ENCODE data around the gene GRK2. TPM values are rescaled to one million over a fixed set of nuclear protein-coding genes. Genes with fewer than 3 reads are reported as not detected.

The GRK2 gene
- total and polyA plus RNA-seq, 8 donors: 55.2 to 118 (median 59.4) TPM

- Histone ChIP-seq H3K36me3 (no peaks in the 10 kb centered on the region), H3K4me3 (no peak overlapping the region), H3K9me3 (no peaks in the 10 kb centered on the region), H3K4me1 (no peaks in the 10 kb centered on the region), H3K27ac (no peak overlapping the region), H3K27me3 (no peaks in the 10 kb centered on the region)
- DNase-seq: no peak
- no peak for ATAC-seq
- intact Hi-C loops (cut with DNase I): no loop called here
- TF ChIP-seq, protein P1, sequence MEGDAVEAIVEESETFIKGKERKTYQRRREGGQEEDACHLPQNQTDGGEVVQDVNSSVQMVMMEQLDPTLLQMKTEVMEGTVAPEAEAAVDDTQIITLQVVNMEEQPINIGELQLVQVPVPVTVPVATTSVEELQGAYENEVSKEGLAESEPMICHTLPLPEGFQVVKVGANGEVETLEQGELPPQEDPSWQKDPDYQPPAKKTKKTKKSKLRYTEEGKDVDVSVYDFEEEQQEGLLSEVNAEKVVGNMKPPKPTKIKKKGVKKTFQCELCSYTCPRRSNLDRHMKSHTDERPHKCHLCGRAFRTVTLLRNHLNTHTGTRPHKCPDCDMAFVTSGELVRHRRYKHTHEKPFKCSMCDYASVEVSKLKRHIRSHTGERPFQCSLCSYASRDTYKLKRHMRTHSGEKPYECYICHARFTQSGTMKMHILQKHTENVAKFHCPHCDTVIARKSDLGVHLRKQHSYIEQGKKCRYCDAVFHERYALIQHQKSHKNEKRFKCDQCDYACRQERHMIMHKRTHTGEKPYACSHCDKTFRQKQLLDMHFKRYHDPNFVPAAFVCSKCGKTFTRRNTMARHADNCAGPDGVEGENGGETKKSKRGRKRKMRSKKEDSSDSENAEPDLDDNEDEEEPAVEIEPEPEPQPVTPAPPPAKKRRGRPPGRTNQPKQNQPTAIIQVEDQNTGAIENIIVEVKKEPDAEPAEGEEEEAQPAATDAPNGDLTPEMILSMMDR (IDR thresholded peaks at IDR 0.05): no peak
Measured at GRCh38 chr11:67332081-67332691, 65.9 kb downstream of the GRK2 start.

Other genes starting within 250 kb of the GRK2 start
- gene SYT12, start 243.3 kb upstream of the GRK2 start, total RNA-seq: under 1 TPM in 1 of 2 donors, not detected in 1; 0.61 TPM
- gene SYT12, start 243.3 kb upstream of the GRK2 start, polyA plus RNA-seq (ENCODE audit: insufficient read length in 6 of 6): under 1 TPM; 0.06 to 0.50 (median 0.10) TPM
- 10 to 100 TPM; 17.8 to 37.6 TPM for gene RHOD, start 209.6 kb upstream of the GRK2 start, total RNA-seq
- 10 to 100 TPM in 2 of 6 donors, 1 to 10 TPM in 4; 9.1 to 14.8 (median 9.7) TPM for gene RHOD, start 209.6 kb upstream of the GRK2 start, polyA plus RNA-seq (ENCODE audit: insufficient read length in 6 of 6)
- gene KDM2A, start 147.2 kb upstream of the GRK2 start, total RNA-seq: 10 to 100 TPM; 71.0 to 85.4 TPM
- 10 to 100 TPM; 76.6 to 87.0 (median 80.3) TPM for gene KDM2A, start 147.2 kb upstream of the GRK2 start, polyA plus RNA-seq (ENCODE audit: insufficient read length in 6 of 6)
- gene ANKRD13D, start 22.8 kb downstream of the GRK2 start, total RNA-seq: 10 to 100 TPM; 48.0 to 81.2 TPM
- 10 to 100 TPM; 34.5 to 61.0 (median 49.6) TPM for gene ANKRD13D, start 22.8 kb downstream of the GRK2 start, polyA plus RNA-seq (ENCODE audit: insufficient read length in 6 of 6)
- gene SSH3, start 37.1 kb downstream of the GRK2 start, total RNA-seq: 10 to 100 TPM; 28.7 to 44.9 TPM
- 10 to 100 TPM; 23.0 to 34.5 (median 28.3) TPM for gene SSH3, start 37.1 kb downstream of the GRK2 start, polyA plus RNA-seq (ENCODE audit: insufficient read length in 6 of 6)
- gene POLD4, start 87.1 kb downstream of the GRK2 start, total RNA-seq: 10 to 100 TPM; 67.7 to 77.3 TPM
- 10 to 100 TPM; 26.7 to 35.1 (median 32.5) TPM for gene POLD4, start 87.1 kb downstream of the GRK2 start, polyA plus RNA-seq (ENCODE audit: insufficient read length in 6 of 6)
- 1 to 10 TPM; 7.3 to 9.2 TPM for gene CLCF1, start 107.1 kb downstream of the GRK2 start, total RNA-seq
- gene CLCF1, start 107.1 kb downstream of the GRK2 start, polyA plus RNA-seq (ENCODE audit: insufficient read length in 6 of 6): 10 to 100 TPM; 10.9 to 15.3 (median 12.3) TPM
- 10 to 100 TPM; 18.4 to 21.5 TPM for gene RAD9A, start 125.5 kb downstream of the GRK2 start, total RNA-seq
- gene RAD9A, start 125.5 kb downstream of the GRK2 start, polyA plus RNA-seq (ENCODE audit: insufficient read length in 6 of 6): 10 to 100 TPM; 22.9 to 31.3 (median 24.5) TPM
- 100 to 1,000 TPM; 138 to 173 TPM for gene PPP1CA, start 135.4 kb downstream of the GRK2 start, total RNA-seq
- gene PPP1CA, start 135.4 kb downstream of the GRK2 start, polyA plus RNA-seq (ENCODE audit: insufficient read length in 6 of 6): 100 to 1,000 TPM; 108 to 144 (median 139) TPM
- 10 to 100 TPM in 1 of 2 donors, 1 to 10 TPM in 1; 8.0 to 15.5 TPM for gene TBC1D10C, start 137.6 kb downstream of the GRK2 start, total RNA-seq
- 1 to 10 TPM; 4.2 to 6.5 (median 5.1) TPM for gene TBC1D10C, start 137.6 kb downstream of the GRK2 start, polyA plus RNA-seq (ENCODE audit: insufficient read length in 6 of 6)
- 1 to 10 TPM in 1 of 2 donors, under 1 TPM in 1; 0.71 to 1.2 TPM for gene CARNS1, start 149.2 kb downstream of the GRK2 start, total RNA-seq
- gene CARNS1, start 149.2 kb downstream of the GRK2 start, polyA plus RNA-seq (ENCODE audit: insufficient read length in 6 of 6): 1 to 10 TPM; 2.9 to 5.6 (median 4.1) TPM
- gene RPS6KB2, start 162.0 kb downstream of the GRK2 start, total RNA-seq: 10 to 100 TPM; 37.7 to 44.1 TPM
- 10 to 100 TPM; 39.6 to 47.0 (median 42.0) TPM for gene RPS6KB2, start 162.0 kb downstream of the GRK2 start, polyA plus RNA-seq (ENCODE audit: insufficient read length in 6 of 6)
- 10 to 100 TPM in 1 of 2 donors, 1 to 10 TPM in 1; 5.4 to 12.5 TPM for gene PTPRCAP, start 171.2 kb downstream of the GRK2 start, total RNA-seq
- 1 to 10 TPM; 1.6 to 3.0 (median 2.2) TPM for gene PTPRCAP, start 171.2 kb downstream of the GRK2 start, polyA plus RNA-seq (ENCODE audit: insufficient read length in 6 of 6)
- gene CORO1B, start 177.0 kb downstream of the GRK2 start, total RNA-seq: 100 to 1,000 TPM; 111 to 119 TPM
- 10 to 100 TPM; 43.5 to 61.1 (median 50.4) TPM for gene CORO1B, start 177.0 kb downstream of the GRK2 start, polyA plus RNA-seq (ENCODE audit: insufficient read length in 6 of 6)
- gene GPR152, start 186.3 kb downstream of the GRK2 start, total RNA-seq: not detected
- gene GPR152, start 186.3 kb downstream of the GRK2 start, polyA plus RNA-seq (ENCODE audit: insufficient read length in 6 of 6): not detected
- 1 to 10 TPM; 2.0 to 2.7 TPM for gene CABP4, start 188.9 kb downstream of the GRK2 start, total RNA-seq
- gene CABP4, start 188.9 kb downstream of the GRK2 start, polyA plus RNA-seq (ENCODE audit: insufficient read length in 6 of 6): 1 to 10 TPM; 1.4 to 2.8 (median 2.2) TPM
- gene TMEM134, start 202.8 kb downstream of the GRK2 start, total RNA-seq: 10 to 100 TPM; 45.9 to 51.8 TPM
- 10 to 100 TPM; 33.4 to 51.8 (median 43.3) TPM for gene TMEM134, start 202.8 kb downstream of the GRK2 start, polyA plus RNA-seq (ENCODE audit: insufficient read length in 6 of 6)
- 10 to 100 TPM; 61.7 to 68.2 TPM for gene AIP, start 216.6 kb downstream of the GRK2 start, total RNA-seq
- gene AIP, start 216.6 kb downstream of the GRK2 start, polyA plus RNA-seq (ENCODE audit: insufficient read length in 6 of 6): 10 to 100 TPM; 55.7 to 62.5 (median 60.4) TPM
- 10 to 100 TPM; 51.6 to 55.5 TPM for gene PITPNM1, start 238.9 kb downstream of the GRK2 start, total RNA-seq
- gene PITPNM1, start 238.9 kb downstream of the GRK2 start, polyA plus RNA-seq (ENCODE audit: insufficient read length in 6 of 6): 10 to 100 TPM; 15.5 to 36.3 (median 20.5) TPM
- gene CDK2AP2, start 241.7 kb downstream of the GRK2 start, total RNA-seq: 10 to 100 TPM; 82.2 to 92.8 TPM
- gene CDK2AP2, start 241.7 kb downstream of the GRK2 start, polyA plus RNA-seq (ENCODE audit: insufficient read length in 6 of 6): 10 to 100 TPM; 25.8 to 40.0 (median 29.2) TPM

Data from left lung (tissue), 10 donors.